Stimulated activated CD8-positive, alpha-beta memory T cell treated with anti-CD3 and anti-CD28 coated beads, Interleukin-4, amount 100 ng/mL, for 1 hour (primary cell): ENCODE measurements around the gene PAXX.

Experiments used
- DNase-seq, 2 donors: peaks; one replicate each; pipeline ENCODE4 v3.0.0-alpha.2; 2020; ENCODE audit warnings: low read depth in 2 of 2, low spot score in 1 of 2

The PAXX gene

DNA sequence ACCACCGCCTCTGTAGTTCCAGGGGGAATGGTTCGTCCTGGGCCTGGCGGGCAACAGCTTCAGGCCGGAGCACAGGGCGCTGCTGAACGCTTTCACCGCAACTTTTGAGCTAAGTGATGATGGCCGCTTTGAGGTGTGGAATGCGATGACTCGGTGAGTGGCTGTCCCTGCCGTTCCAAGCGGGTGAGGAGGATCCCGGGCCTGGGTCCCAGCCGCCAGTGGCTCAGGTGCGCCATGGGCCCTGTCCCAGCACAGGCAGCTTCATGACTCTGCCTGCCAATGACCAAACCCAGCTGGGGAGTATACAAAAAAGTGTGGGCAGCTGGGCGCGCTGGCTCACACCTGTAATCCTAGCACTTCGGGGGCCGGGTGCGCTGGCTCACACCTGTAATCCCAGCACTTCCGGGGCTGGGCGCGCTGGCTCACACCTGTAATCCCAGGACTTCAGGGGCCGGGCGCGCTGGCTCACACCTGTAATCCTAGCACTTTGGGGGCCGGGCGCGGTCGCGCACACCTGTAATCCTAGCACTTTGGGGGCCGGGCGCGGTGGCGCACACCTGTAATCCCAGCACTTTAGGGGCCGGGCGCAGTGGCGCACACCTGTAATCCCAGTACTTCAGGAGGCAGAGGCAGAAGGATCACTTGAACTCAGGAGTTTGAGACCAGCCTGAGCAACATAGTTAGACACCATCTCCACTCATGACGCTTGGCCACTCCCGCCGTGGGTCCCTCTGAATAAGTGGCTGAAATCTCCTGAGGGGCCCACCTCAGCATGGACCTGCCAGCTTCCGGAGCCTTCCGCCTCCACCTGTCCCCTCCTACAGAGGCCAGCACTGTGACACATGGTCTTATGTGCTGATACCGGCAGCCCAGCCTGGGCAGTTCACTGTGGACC is 39.1 kb upstream of the PAXX start:
- no peak for DNase-seq

GRCh38 chr9:136953771-136954269 is 38.4 kb upstream of the PAXX start:
- no peak for DNase-seq

DNA sequence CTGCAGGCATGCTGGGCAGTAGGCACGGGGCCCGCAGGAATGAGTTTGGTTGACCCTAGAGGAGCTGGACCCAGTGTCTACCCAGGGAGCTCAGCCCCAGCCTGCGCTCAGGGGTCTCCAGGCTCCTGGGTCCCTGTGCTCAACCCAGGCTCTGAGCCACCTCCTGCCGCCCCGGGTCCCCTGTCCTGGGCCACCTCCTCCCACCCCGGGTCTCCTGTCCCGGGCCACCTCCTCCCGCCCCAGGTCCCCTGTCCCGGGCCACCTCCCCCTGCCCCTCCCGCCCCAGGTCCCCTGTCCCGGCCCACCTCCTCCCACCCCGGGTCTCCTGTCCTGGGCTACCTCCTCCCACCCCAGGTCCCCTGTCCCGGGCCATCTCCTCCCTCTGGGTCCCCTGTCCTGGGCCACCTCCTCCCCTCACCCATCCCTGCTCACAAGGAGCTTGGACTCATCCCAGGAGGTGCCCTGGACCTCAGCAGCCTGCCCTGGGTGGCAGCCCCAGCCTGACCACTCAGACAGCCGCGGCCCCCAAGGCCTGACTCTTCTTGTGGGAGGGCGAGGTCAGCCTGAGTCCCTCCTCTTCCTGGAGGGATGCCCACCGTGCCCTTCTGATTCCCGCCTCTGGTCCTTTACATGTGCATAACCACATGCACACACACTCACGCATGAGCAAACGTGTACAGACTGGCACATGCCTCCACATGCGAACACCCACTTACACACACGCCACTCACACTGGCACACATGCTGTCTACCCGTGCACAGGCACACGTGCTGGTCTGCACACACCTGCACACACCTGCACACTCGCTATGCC is 37.7 kb upstream of the PAXX start:
- no peak for DNase-seq

GRCh38 chr9:136955202-136955942 is 36.9 kb upstream of the PAXX start:
- DNase-seq, result no peak

- DNase-seq, result no peak
Measured at GRCh38 chr9:136955943-136956335, 36.3 kb upstream of the PAXX start.

GRCh38 chr9:136956604-136957003 is 35.6 kb upstream of the PAXX start:
- DNase-seq, result no peak

DNA sequence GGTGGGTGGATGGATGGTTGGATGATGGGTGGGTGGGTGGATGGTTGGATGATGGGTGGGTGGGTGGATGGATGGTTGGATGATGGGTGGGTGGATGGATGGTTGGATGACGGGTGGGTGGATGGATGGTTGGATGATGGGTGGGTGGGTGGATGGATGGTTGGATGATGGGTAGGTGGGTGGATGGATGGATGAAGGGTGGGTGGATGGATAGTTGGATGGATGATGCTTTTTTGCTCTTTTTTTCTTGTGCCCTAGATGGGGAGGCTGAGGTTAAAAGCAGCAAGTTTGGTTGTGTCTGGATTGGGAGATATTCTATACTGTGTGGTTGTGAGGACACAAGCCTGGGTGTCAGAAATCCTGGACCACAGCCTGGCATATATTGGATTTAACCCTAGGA is 34.8 kb upstream of the PAXX start:
- DNase-seq, result no peak

- no peak for DNase-seq
Measured at GRCh38 chr9:136957901-136958300, 34.3 kb upstream of the PAXX start.

GRCh38 chr9:136958473-136958872 is 33.7 kb upstream of the PAXX start:
- no peak for DNase-seq

- no peak for DNase-seq
Measured at GRCh38 chr9:136958898-136959850, 33.0 kb upstream of the PAXX start.

GRCh38 chr9:136960212-136960937 is 31.8 kb upstream of the PAXX start:
- no peak for DNase-seq

GRCh38 chr9:136960938-136961275 is 31.3 kb upstream of the PAXX start:
- DNase-seq, result no peak

GRCh38 chr9:136961279-136962065 is 30.8 kb upstream of the PAXX start:
- DNase-seq, result no peak

DNA sequence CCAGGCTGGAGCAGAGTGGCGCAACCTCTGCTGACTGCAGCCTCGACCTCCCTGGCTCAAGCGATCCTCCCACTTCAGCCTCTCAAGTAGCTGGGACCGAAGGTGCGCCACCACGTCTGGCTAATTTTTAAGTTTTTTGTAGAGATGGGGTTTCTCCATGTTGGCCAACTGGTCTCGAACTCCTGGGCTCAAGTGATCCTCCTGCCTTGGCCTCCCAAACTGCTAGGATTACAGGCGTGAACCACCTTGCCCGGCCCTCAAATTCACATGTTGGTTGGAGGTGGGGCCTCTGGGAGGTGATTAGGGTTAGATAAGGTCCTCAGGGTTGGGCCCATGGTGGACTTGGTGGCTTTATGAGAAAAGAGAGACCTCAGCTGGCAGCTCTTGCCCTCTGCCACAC is 30.1 kb upstream of the PAXX start:
- no peak for DNase-seq

GRCh38 chr9:136962701-136963248 is 29.4 kb upstream of the PAXX start:
- DNase-seq, result no peak

DNA sequence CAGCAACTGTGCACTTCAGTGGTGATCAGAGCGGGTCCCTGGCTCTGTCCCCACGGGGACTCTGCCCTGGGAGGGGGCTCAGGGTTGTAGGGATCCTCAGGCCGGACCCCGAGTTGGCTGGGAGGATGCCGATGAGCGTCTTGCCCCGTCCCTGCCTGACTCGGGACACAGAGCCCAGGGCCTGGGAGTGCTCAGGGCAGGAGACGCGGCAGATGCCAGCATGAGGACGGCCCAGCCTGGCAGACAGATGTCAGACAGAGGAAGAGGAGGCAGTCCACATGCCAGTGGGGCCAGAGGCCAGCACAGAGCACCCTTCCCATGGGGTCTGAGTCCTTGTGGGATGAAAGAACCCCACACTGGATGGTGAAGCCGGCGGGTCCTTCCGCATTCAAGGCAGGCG is 28.9 kb upstream of the PAXX start:
- DNase-seq, result no peak

DNA sequence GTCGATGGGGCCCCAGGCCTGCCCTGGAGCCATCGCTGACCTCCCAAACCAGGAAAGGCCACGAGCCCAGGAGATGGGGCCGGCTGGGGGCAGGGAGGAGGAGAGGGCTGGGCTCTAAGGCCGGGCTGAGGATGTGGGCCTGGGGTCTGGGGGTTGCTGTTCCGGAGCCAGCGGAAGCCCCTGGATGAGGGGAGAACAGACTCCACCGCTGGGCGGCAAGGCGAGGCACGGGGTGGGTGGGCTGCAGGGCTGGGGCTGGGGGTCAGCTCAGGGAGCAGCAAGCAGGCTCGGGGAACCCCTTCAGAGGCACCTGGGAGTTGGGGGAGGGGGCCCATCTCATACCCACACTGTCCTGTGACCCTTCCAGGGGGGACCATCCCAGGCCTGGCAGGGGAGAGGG is 28.5 kb upstream of the PAXX start:
- DNase-seq, result no peak

GRCh38 chr9:136964171-136964689 is 28.0 kb upstream of the PAXX start:
- no peak for DNase-seq
